Activated CD4-positive, CD25-positive, alpha-beta regulatory T cell treated with anti-CD3 and anti-CD28 coated beads, Interleukin-2, amount 50 U/mL, for 24 hours (primary cell): ENCODE results near the gene P4HA1.
"Not testable (repeated sequence)": the region's sequence is repeated elsewhere in the genome, so short reads cannot be mapped to it uniquely, and the experiment has no call there.

Source experiments
- ATAC-seq, 2 donors: fragments of 150-1000 bp; cut with Tn5 transposase; one replicate each; pipeline ENCODE4 v1.10.0; 2021; ENCODE audit warnings: mild to moderate bottlenecking in 1 of 2, moderate library complexity in 1 of 2

P4HA1 gene

DNA sequence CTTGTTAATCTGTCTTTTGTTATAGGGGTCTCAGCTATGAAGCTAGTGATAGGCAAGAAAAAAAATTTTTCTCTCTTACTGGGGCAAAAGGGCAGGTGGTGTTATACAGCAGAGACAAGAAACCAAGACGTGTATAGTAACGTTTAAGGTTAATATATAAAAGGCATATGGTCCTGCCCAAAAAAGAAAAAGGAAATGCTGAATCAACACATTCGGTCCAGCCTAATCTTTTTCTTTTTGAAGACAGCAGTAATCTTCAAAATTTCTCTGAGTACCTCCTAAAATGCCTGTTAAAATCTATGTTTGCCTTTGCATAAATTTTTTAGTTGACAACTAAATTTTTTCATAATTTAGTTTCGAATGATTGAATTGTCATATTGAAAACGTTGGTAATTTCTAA is 54.5 kb downstream of the P4HA1 start:
- no peak for ATAC-seq

- no peak for ATAC-seq
Observed at GRCh38 chr10:73039635-73040034, 57.0 kb downstream of the P4HA1 start.

DNA sequence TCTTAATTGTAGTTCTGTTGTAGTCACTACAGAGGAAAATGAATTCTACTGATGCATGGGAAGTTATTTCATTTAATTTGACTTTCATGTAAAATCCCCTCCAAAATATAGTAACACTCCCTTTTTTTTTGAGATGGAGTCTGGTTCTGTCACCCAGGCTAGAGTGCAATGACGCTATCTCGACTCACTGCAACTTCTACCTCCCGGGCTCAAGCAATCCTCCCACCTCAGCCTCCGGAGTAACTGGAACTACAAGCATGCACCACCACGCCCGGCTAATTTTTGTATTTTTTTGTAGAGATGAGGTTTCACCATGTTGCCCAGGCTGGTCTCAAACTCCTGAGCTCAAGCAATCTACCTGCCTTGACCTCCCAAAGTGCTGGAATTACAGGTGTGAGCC is 60.4 kb downstream of the P4HA1 start:
- not testable (repeated sequence) for ATAC-seq

- ATAC-seq = no peak
Observed at GRCh38 chr10:73032536-73032935, 64.1 kb downstream of the P4HA1 start.

- not testable (repeated sequence) for ATAC-seq
Observed at GRCh38 chr10:73026623-73027022, 70.0 kb downstream of the P4HA1 start.

DNA sequence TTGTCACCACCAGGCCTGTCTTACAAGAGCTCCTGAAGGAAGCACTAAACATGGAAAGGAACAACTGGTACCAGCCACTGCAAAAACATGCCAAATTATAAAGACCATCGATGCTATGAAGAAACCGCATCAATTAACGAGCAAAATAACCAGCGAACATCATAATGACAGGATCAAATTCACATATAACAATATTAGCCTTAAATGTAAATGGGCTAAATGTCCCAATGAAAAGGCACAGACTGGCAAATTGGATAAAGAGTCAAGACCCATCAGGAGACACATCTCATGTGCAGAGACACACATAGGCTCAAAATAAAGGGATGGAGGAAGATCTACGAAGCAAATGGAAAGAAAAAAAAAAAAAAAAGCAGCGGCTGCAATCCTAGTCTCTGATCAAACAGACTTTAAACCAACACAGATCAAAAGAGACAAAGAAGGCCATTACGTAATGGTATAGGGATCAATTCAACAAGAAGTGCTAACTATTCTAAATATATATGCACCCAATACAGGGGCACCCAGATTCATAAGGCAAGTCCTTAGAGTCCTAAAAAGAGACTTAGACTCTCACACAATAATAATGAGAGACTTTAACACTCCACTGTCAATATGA is 73.1 kb downstream of the P4HA1 start:
- ATAC-seq = not testable (repeated sequence)

DNA sequence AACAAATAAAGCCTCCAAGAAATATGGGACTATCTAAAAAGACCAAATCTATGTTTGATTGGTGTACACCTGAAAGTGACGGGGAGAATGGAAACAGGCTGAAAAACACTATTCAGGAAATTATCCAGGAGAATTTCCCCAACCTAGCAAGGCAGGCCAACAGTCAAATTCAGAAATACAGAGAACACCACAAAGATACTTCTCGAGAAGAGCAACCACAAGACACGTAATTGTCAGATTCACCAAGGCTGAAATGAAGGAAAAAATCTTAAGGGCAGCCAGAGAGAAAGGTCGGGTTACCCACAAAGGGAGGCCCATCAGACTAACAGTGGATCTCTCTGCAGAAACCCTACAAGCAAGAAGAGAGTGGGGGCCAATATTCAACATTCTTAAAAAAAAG is 73.7 kb downstream of the P4HA1 start:
- not testable (repeated sequence) for ATAC-seq

DNA sequence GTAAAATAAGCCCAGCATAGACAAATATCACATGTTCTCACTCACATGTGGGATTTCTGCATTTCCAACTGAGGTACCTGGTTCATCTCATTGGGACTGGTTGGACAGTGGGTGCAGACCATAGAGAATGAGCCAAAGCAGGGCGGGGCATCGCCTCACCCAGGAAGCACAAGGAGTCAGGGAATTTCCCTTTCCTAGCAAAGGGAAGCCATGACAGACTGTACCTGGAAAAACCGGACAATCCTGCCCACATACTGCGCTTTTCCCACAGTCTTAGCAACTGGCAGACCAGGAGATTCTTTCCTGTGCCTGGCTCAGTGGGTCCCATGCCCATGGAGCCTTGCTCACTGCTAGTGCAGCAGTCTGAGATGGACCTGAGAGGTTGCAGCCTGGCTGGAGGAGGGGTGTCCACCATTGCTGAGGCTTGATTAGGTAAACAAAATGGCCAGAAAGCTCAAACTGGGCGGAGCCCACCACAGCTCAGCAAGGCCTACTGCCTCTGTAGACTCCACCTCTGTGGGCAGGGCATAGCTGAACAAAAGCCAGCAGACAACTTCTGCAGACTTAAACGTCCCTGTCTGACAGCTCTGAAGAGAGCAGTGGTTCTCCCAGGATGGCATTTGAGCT is 75.0 kb downstream of the P4HA1 start:
- not testable (repeated sequence) for ATAC-seq

DNA sequence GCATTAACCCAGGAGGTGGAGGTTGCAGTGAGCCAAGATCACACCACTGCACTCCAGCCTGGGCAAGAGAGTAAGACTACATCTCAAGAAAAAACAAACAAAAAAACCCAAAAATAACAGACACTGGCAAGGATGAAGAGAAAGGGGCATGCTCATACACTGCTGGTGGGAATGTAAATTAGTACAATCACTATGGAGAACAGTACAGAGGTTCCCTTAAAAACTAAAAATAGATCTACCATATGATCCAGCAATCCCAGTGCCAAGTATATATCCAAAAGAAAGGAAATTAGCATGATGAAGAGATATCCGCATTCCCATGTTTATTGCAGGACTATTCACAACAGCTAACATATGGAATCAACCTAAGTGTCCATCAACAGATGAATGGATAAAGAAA is 75.6 kb downstream of the P4HA1 start:
- ATAC-seq = no peak

GRCh38 chr10:73019100-73019499 is 77.6 kb downstream of the P4HA1 start:
- ATAC-seq = no peak

GRCh38 chr10:73018632-73019031 is 78.0 kb downstream of the P4HA1 start:
- ATAC-seq = no peak

DNA sequence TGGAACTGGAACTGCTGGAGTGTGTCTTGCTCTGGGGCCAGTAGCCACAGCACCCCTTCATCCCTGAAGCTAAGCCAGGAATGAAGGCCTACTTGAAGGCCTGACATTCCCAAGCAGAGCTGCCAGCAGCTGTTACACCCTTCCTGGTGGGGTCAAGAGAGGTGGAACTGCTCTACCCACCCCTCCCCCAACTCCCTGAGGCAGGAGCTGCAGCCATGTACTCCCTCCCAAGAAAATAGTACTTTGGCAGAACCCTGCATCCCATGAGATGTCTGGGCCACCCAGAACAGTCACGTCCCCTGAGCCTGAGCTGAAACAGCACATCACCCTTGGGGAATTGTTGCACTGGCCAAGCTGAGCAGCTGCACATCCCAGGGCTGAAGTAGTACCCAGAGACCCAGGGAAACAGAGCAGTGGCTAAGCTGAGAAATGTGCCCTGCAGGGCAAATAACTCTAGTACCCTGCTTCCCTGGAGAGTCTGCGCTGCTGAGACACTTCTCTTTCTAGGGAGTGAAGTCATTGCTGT is 78.6 kb downstream of the P4HA1 start:
- no peak for ATAC-seq

DNA sequence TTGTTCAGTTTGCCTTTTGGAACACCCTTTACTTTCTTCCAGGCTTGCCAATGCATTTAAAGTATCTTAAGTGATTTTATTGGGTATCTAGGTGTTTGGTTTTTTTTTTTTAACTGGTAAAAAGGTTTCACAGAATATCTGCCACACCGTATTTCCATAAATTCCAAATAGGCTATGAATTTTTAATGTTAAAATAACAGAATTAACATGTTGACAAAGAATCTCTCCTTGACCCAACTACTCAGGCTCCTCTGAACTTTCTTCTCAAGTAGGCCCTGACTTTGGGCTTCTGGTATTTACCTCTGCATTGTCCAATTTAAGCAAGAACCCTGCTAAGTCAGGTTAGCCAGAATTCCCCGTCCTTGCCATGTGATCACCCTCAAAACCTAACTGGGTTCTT is 80.9 kb downstream of the P4HA1 start:
- no peak for ATAC-seq

DNA sequence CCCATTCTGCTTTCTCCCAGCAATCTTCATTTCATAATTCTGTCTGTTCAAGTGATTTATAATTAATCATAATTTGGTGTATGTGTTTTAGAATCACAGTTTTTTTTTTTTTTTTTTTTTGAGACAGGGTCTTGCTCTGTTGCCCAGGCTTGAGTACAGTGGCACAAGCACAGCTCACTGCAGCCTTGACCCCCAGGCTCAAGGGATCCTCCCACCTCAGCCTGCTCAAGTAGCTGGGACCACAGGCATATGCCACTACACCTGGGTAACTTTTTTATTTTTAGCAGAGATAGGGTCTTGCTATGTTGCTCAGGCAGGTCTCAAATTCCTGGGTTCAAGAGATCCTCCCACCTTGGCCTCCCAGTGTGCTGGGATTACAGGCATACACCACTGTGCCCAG is 92.8 kb downstream of the P4HA1 start:
- ATAC-seq = no peak

DNA sequence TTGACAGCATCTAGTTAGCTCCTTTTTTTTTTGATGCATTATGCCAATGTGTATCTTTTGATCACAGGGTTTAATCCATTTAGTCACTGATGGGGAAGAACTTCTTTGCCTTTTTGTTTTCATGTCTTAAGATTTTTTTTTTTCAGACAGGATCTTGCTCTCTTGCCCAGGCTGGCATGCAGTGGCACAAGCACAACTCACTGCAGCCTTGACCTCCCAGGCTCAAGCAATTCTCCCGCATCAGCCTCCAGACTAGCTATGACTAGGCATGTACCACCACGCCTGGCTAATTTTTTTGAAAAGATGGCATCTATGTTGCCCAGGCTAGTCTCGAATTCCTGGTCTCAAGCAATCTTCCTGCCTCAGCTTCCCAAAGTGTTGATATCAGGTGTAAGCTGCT is 95.7 kb downstream of the P4HA1 start:
- ATAC-seq = no peak

DNA sequence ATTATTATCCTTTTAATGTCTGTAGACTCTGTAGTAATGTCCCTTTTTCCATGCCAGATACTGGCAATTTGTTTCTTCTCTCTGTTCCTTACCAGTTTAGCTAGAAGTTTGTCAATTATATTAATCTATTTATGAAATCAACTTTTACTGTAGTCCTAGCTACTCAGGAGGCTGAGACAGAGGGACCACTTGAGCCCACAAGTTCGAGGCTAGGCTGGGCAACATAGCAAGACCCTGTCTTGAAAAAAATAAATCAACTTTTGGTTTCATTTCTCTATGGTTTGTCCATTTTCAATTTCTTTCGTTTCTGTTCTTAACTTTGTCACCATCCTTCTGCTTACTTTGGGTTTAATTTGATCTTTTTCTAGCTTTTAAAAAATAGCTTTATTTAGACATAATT is 99.6 kb downstream of the P4HA1 start:
- ATAC-seq = no peak

GRCh38 chr10:72995459-72995858 is 101.2 kb downstream of the P4HA1 start:
- ATAC-seq = not testable (repeated sequence)

- not testable (repeated sequence) for ATAC-seq
Observed at GRCh38 chr10:72989771-72990170, 106.9 kb downstream of the P4HA1 start.

DNA sequence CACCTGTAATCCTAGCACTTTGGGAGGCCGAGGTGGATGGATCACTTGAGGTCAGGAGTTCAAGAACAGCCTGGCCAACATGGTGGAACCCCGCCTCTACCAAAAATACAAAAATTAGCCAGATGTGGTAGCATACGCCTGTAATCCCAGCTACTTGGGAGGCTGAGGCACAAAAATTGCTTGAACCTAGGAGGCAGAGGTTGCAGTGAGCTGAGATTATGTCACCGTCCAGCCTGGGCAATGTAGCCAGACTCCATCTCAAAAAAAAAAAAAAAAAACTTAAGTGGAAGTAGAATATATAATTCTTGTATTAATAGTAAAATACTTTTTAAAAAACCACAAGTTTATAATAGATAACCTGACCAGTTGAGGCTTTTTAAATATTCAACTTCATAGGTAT is 112.0 kb downstream of the P4HA1 start:
- ATAC-seq = not testable (repeated sequence)

DNA sequence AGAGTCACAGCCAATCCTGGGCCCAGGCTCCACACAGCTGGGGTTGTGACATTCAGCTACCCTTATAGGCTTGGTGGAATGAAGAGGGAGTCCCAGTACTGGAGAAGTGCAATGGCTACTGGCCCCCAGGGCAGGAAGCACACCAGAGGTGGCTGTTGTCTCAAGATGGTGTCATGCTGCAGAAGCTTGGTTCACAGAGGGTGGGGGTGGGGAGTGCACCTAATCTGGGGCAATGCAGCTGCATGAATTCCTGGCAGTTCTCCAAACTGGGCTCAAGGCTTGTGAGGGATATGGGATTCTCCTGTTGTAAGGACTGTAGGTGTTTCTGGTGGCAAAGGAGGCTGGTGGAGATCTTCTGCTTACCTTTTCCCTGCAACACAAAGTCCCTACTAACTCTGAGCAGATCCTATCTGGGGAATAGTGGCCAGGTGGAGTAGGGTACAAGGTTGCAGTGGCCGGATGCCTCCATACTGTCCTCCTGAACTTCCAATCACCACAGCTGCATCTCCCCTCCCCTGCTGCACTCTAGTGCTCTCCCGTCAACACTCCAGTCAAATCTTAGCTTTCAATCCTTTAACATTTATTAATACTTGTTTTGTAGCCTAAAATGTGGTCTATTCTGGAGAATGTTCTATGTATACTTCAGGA is 114.7 kb downstream of the P4HA1 start:
- no peak for ATAC-seq

GRCh38 chr10:72981028-72981881 is 115.4 kb downstream of the P4HA1 start:
- ATAC-seq = no peak

GRCh38 chr10:72980348-72980747 is 116.3 kb downstream of the P4HA1 start:
- no peak for ATAC-seq

DNA sequence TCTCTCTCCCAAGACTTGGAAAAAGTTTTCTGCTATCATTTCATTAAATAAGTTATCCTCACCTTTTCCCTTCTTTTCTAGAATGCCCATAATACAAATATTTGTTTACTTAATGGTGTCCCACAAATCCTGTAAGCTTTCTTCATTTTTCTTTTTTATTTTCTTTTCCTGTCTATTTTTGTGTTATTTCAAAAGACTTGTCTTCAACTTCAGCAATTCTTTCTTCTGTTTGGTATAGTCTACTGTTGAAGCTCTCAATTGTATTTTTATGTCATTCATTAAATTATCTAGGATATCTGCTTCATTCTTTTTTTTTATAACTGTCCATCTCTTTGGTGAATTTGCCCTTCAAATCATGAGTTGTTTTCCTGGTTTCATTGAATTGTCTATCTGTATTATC is 117.0 kb downstream of the P4HA1 start:
- no peak for ATAC-seq
